Spleen (tissue), 7 donors: Measurements from ENCODE around the gene PLA2G3.

Experiments used
- POLR2A ChIP-seq, 3 donors: fragments of 450-650 bp; IDR thresholded peaks; one replicate each; pipeline ENCODE4 v1.5.1; 2017; ENCODE audit warnings: antibody characterized with exemption in 3 of 3, mild to moderate bottlenecking in 1 of 3
- POLR2AphosphoS5 ChIP-seq, 3 donors: sonication (generic); formaldehyde crosslinking; IDR thresholded peaks; one replicate each; pipeline ENCODE4 v1.5.1; 2017; ENCODE audit warnings: antibody characterized with exemption in 3 of 3
- TF ChIP-seq, protein P1 (sequence below), 11 experiments: fragments of 200-600 bp in 7 of 11; fragments of 450-650 bp in 4 of 11; sonication (generic) in 4 of 11; IDR thresholded peaks in 8 of 11; conservative IDR thresholded peaks in 3 of 11; 1 replicate in 7 of 11; 2 replicates in 4 of 11; pipeline versions ENCODE4 v1.4.0 to v1.8.0; 2016 to 2021; ENCODE audit warnings: antibody characterized with exemption in 11 of 11, inconsistent platforms in 4 of 11, mild to moderate bottlenecking in 1 of 11
- donor health status: DM: no; HTN: no; CAD: no; lungs with moderate emphysema.
- donor health status: DM: no; HTN: no; CAD: no.
- donor health status: DM: no; HTN: no; CAD: no.

DNA sequence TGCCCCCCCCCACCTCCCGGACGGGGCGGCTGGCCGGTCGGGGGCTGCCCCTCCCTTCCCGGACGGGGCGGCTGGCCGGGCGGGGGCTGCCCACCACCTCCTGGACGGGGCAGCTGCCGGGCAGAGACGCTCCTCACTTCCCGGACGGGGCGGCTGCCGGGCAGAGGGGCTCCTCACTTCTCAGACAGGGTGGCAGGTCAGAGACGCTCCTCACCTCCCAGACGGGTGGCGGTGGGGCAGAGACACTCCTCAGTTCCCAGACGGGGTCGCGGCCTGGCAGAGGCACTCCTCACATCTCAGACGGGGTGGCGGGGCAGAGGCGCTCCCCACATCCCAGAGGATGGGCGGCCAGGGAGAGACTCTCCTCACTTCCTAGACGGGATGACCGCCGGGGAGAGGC is 43.7 kb upstream of the PLA2G3 start:
- TF ChIP-seq POLR2A (IDR thresholded peaks at IDR 0.05) (no peak), POLR2AphosphoS5 (IDR thresholded peaks at IDR 0.05) (no peak)
- TF ChIP-seq, protein P1, sequence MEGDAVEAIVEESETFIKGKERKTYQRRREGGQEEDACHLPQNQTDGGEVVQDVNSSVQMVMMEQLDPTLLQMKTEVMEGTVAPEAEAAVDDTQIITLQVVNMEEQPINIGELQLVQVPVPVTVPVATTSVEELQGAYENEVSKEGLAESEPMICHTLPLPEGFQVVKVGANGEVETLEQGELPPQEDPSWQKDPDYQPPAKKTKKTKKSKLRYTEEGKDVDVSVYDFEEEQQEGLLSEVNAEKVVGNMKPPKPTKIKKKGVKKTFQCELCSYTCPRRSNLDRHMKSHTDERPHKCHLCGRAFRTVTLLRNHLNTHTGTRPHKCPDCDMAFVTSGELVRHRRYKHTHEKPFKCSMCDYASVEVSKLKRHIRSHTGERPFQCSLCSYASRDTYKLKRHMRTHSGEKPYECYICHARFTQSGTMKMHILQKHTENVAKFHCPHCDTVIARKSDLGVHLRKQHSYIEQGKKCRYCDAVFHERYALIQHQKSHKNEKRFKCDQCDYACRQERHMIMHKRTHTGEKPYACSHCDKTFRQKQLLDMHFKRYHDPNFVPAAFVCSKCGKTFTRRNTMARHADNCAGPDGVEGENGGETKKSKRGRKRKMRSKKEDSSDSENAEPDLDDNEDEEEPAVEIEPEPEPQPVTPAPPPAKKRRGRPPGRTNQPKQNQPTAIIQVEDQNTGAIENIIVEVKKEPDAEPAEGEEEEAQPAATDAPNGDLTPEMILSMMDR (IDR thresholded peaks at IDR 0.05 in 8 of 11, conservative IDR thresholded peaks at IDR 0.05 in 3 of 11) = no peak
